GM18526 (cell line): ENCODE data around the gene PIP5K1B.

ENCODE experiments used
- POLR2A ChIP-seq: IDR thresholded peaks from 3 replicates; pipeline ENCODE4 v1.6.1; 2011; ENCODE audit not compliant: insufficient read length; ENCODE audit errors: extremely low read depth

PIP5K1B gene

GRCh38 chr9:69035438-69036308 lies 330.6 kb downstream of the PIP5K1B start, which contains the start of gene FXN:
FXN (plus strand) TSS chr9:69035752; CDS start chr9:69035783, 31 bp downstream.
- TF ChIP-seq POLR2A = no peak

GRCh38 chr9:69036309-69036708 lies 331.3 kb downstream of the PIP5K1B start:
- no peak for TF ChIP-seq POLR2A

- no peak for TF ChIP-seq POLR2A
Observed at GRCh38 chr9:69036799-69037198, 331.8 kb downstream of the PIP5K1B start.

GRCh38 chr9:69040646-69041045 lies 335.6 kb downstream of the PIP5K1B start:
- TF ChIP-seq POLR2A = no peak

- no peak for TF ChIP-seq POLR2A
Observed at GRCh38 chr9:69044240-69045219, 339.5 kb downstream of the PIP5K1B start.

- TF ChIP-seq POLR2A = no peak
Observed at GRCh38 chr9:69045821-69046220, 340.8 kb downstream of the PIP5K1B start.

- no peak for TF ChIP-seq POLR2A
Observed at GRCh38 chr9:69046723-69047122, 341.7 kb downstream of the PIP5K1B start.

GRCh38 chr9:69047371-69047770 lies 342.3 kb downstream of the PIP5K1B start:
- no peak for TF ChIP-seq POLR2A

GRCh38 chr9:69049094-69049493 lies 344.1 kb downstream of the PIP5K1B start:
- no peak for TF ChIP-seq POLR2A

- no peak for TF ChIP-seq POLR2A
Observed at GRCh38 chr9:69054989-69055388, 349.9 kb downstream of the PIP5K1B start.

GRCh38 chr9:69056191-69056815 lies 351.3 kb downstream of the PIP5K1B start:
- TF ChIP-seq POLR2A = no peak

- no peak for TF ChIP-seq POLR2A
Observed at GRCh38 chr9:69058101-69058500, 353.1 kb downstream of the PIP5K1B start.
